ENCODE data around the gene MS4A14.
"Not testable (repeated sequence)": the region's sequence is repeated elsewhere in the genome, so short reads cannot be mapped to it uniquely, and the experiment has no call there.

MS4A14 gene

DNA sequence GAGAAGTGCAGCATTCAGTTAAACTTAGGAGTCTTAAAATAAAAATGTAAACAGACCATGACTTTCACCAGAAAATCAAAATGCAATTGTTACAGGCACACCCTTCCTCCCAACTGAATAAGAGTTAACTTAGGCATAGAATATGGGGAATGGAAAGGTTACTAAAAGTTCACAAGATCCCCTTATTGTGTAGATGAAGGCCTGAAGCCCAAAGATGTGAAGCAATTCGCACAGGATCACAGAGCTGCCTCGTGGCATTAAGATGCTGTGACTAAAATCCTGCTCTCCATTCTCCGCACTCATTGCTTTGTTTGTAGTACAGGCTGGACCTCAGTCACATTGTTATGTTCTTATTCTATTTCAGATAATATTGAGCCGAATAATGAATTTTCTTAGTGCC lies 37.1 kb downstream of the MS4A14 start:
- H3K4me1 ChIP-seq (ENCODE audit: control insufficient read depth, insufficient read depth, low read length): no peaks in the 10 kb centered on the region
- no peak for DNase-seq (ENCODE audit: low read depth, low spot score)
- H3K36me3 ChIP-seq (ENCODE audit: control insufficient read depth, insufficient read depth, low read length): no peaks in the 10 kb centered on the region
- H3K9me3 ChIP-seq (ENCODE audit: control insufficient read depth, insufficient read depth, low read length): no peaks in the 10 kb centered on the region
- H3K4me3 ChIP-seq (ENCODE audit: low read length): no peak overlapping the region
- no peaks in the 10 kb centered on the region for H3K27me3 ChIP-seq (ENCODE audit: control insufficient read depth, insufficient read depth, low read length)
- no peak overlapping the region for H3K27ac ChIP-seq (ENCODE audit: low read length)
- WGBS (ENCODE audit: insufficient coverage, insufficient read length): no CpG with 5 or more reads among the region's 4 CpGs

DNA sequence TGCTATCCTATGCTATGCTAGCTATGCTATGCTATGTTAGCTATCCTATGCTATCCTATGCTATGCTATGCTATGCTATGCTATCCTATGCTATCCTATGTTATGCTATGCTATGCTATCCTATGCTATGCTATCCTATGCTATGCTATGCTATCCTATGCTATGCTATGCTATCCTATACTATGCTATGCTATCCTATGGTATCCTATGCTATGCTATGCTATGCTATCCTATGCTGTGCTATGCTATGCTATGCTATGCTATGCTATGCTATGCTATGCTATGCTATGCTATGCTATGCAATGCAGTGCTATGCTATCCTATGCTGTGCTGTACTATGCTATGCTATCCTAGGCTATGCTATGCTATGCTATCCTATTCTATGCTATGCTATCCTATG lies 50.8 kb downstream of the MS4A14 start:
- Histone ChIP-seq H3K27ac (ENCODE audit: low read length) (no peak overlapping the region), H3K27me3 (ENCODE audit: control insufficient read depth, insufficient read depth, low read length) (no peaks in the 10 kb centered on the region), H3K4me1 (ENCODE audit: control insufficient read depth, insufficient read depth, low read length) (no peaks in the 10 kb centered on the region), H3K36me3 (ENCODE audit: control insufficient read depth, insufficient read depth, low read length) (no peaks in the 10 kb centered on the region), H3K4me3 (ENCODE audit: low read length) (no peak overlapping the region), H3K9me3 (ENCODE audit: control insufficient read depth, insufficient read depth, low read length) (no peaks in the 10 kb centered on the region)
- no peak for DNase-seq (ENCODE audit: low read depth, low spot score)

- Histone ChIP-seq H3K9me3 (ENCODE audit: control insufficient read depth, insufficient read depth, low read length) (no peaks in the 10 kb centered on the region), H3K36me3 (ENCODE audit: control insufficient read depth, insufficient read depth, low read length) (no peaks in the 10 kb centered on the region), H3K27ac (ENCODE audit: low read length) (no peak overlapping the region), H3K4me3 (ENCODE audit: low read length) (no peak overlapping the region), H3K4me1 (ENCODE audit: control insufficient read depth, insufficient read depth, low read length) (no peaks in the 10 kb centered on the region), H3K27me3 (ENCODE audit: control insufficient read depth, insufficient read depth, low read length) (no peaks in the 10 kb centered on the region)
- no peak for DNase-seq (ENCODE audit: low read depth, low spot score)
Measured at GRCh38 chr11:60447846-60448245, 51.6 kb downstream of the MS4A14 start.

GRCh38 chr11:60451185-60451584 lies 54.9 kb downstream of the MS4A14 start:
- no CpG with 5 or more reads among the region's 32 CpGs for WGBS (ENCODE audit: insufficient coverage, insufficient read length)
- H3K4me3 ChIP-seq (ENCODE audit: low read length); H3K9me3 ChIP-seq (ENCODE audit: control insufficient read depth, insufficient read depth, low read length); H3K27ac ChIP-seq (ENCODE audit: low read length); H3K4me1 ChIP-seq (ENCODE audit: control insufficient read depth, insufficient read depth, low read length); H3K36me3 ChIP-seq (ENCODE audit: control insufficient read depth, insufficient read depth, low read length); DNase-seq (ENCODE audit: low read depth, low spot score); H3K27me3 ChIP-seq (ENCODE audit: control insufficient read depth, insufficient read depth, low read length): not testable (repeated sequence)

GRCh38 chr11:60454212-60454611 lies 58.0 kb downstream of the MS4A14 start:
- no peaks in the 10 kb centered on the region for H3K36me3 ChIP-seq (ENCODE audit: control insufficient read depth, insufficient read depth, low read length)
- H3K4me1 ChIP-seq (ENCODE audit: control insufficient read depth, insufficient read depth, low read length): no peaks in the 10 kb centered on the region
- no peak overlapping the region for H3K4me3 ChIP-seq (ENCODE audit: low read length)
- no peak overlapping the region for H3K27ac ChIP-seq (ENCODE audit: low read length)
- no peaks in the 10 kb centered on the region for H3K27me3 ChIP-seq (ENCODE audit: control insufficient read depth, insufficient read depth, low read length)
- no peaks in the 10 kb centered on the region for H3K9me3 ChIP-seq (ENCODE audit: control insufficient read depth, insufficient read depth, low read length)
- no peak for DNase-seq (ENCODE audit: low read depth, low spot score)

GRCh38 chr11:60455531-60456042 lies 59.3 kb downstream of the MS4A14 start, which contains the start of gene MS4A1:
Gene MS4A1 (plus strand): TSS chr11:60455847. CDS start chr11:60462375, 6,528 bp downstream.
- DNase-seq (ENCODE audit: low read depth, low spot score): no peak
- Histone ChIP-seq H3K4me1 (ENCODE audit: control insufficient read depth, insufficient read depth, low read length) (no peaks in the 10 kb centered on the region), H3K36me3 (ENCODE audit: control insufficient read depth, insufficient read depth, low read length) (no peaks in the 10 kb centered on the region), H3K27me3 (ENCODE audit: control insufficient read depth, insufficient read depth, low read length) (no peaks in the 10 kb centered on the region), H3K27ac (ENCODE audit: low read length) (no peak within 1 kb of the TSS), H3K4me3 (ENCODE audit: low read length) (no peak within 1 kb of the TSS), H3K9me3 (ENCODE audit: control insufficient read depth, insufficient read depth, low read length) (no peaks in the 10 kb centered on the region)
- WGBS (ENCODE audit: insufficient coverage, insufficient read length): no CpG with 5 or more reads among the region's 4 CpGs

DNA sequence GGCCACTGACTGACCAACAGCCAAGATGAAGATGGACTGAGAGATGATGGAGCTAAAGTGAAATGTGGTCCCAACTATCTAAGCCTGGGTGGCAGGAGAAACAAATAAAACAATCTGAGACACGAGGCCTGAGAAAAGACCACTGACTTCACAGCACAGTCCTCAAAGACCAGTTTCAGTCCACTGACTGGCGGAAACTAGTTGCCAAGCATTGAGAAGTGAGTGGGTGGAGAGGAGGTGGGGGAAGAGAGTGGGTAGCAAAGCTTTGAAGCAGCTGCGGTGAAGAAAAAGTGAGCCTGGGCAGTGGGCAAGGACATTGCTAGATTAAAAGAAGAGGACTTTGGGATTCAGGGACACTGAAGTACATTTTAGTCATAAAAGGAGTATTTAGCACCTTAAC lies 61.3 kb downstream of the MS4A14 start:
- Histone ChIP-seq H3K4me3 (ENCODE audit: low read length) (no peak overlapping the region), H3K27me3 (ENCODE audit: control insufficient read depth, insufficient read depth, low read length) (no peaks in the 10 kb centered on the region), H3K36me3 (ENCODE audit: control insufficient read depth, insufficient read depth, low read length) (no peaks in the 10 kb centered on the region), H3K27ac (ENCODE audit: low read length) (no peak overlapping the region), H3K4me1 (ENCODE audit: control insufficient read depth, insufficient read depth, low read length) (no peaks in the 10 kb centered on the region), H3K9me3 (ENCODE audit: control insufficient read depth, insufficient read depth, low read length) (no peaks in the 10 kb centered on the region)
- no CpG with 5 or more reads among the region's 3 CpGs for WGBS (ENCODE audit: insufficient coverage, insufficient read length)
- DNase-seq (ENCODE audit: low read depth, low spot score): no peak

GRCh38 chr11:60459345-60459744 lies 63.1 kb downstream of the MS4A14 start:
- H3K36me3 ChIP-seq (ENCODE audit: control insufficient read depth, insufficient read depth, low read length): no peaks in the 10 kb centered on the region
- H3K9me3 ChIP-seq (ENCODE audit: control insufficient read depth, insufficient read depth, low read length): no peaks in the 10 kb centered on the region
- H3K27ac ChIP-seq (ENCODE audit: low read length): no peak overlapping the region
- H3K4me3 ChIP-seq (ENCODE audit: low read length): no peak overlapping the region
- H3K4me1 ChIP-seq (ENCODE audit: control insufficient read depth, insufficient read depth, low read length): no peaks in the 10 kb centered on the region
- no peaks in the 10 kb centered on the region for H3K27me3 ChIP-seq (ENCODE audit: control insufficient read depth, insufficient read depth, low read length)
- no peak for DNase-seq (ENCODE audit: low read depth, low spot score)
- WGBS (ENCODE audit: insufficient coverage, insufficient read length): no CpG with 5 or more reads among the region's 1 CpG
